ENCODE measurements around the gene SLC10A7.

Gene SLC10A7

DNA sequence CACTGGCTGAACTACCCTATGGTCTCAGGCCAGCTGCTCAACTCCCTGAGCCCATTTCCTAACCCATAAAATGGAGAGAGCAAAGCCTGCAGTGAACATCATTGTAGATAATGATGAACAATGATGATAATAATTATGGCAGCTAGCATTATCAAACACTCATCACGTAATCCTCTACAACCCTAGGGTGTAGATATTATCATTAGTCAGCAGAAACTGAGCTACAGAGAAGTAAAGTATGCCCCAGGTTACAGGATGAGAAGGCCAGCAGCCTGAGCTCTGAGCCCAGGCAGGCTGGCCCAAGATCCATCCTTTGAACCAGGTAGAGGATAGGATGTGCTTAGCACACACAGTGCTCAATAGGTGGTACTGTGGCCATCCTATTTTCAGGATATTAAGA is 264.2 kb downstream of the SLC10A7 start:
- no peak for DNase-seq (ENCODE audit: low spot score)

DNA sequence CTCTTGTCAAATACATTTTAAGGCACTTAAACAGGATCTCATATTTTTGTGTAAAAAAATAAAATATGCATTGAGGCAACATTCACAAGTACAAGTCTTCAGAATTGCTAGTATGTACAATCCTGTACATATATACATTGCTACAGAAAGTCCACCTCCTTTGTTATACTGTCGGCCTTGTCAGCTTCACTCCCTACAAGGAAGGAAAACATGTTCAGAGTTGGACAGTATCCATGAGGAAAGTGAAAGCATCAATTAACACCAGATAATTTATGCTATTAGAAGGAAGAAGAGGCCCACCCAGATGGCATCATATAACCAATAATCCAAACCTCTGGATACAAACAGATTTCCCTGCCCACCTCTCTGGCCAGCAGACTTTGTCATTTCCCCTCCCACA is 265.4 kb downstream of the SLC10A7 start:
- no peak for DNase-seq (ENCODE audit: low spot score)

- no peak for DNase-seq (ENCODE audit: low spot score)
These were observed 265.9 kb downstream of the SLC10A7 start for GRCh38 chr4:146255874-146256273.

- no peak for DNase-seq (ENCODE audit: low spot score)
These were observed 266.3 kb downstream of the SLC10A7 start for GRCh38 chr4:146255463-146255862.

GRCh38 chr4:146252969-146253611 is 268.6 kb downstream of the SLC10A7 start:
- DNase-seq (ENCODE audit: low spot score) = no peak

DNA sequence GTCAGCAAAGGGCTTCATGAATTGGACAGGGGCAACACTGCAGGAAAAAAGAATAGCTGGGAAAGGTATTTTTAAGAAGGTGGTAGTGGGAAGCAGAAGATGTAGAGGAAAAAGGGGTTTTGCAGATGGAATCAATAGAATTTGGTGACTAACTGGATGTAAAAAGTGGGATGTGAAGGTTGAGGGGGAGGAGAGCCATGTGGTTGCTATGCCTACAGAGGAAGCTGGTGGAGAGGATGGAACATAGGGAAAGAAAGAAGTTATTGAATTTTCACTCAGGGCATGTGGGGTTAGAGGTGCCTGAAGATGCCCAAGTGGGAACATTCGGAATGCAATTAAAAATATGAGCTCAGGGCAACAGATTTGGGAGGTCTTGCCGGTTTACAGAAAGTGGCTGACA is 274.4 kb downstream of the SLC10A7 start:
- no peak for DNase-seq (ENCODE audit: low spot score)

- DNase-seq (ENCODE audit: low spot score) = no peak
These were observed 275.4 kb downstream of the SLC10A7 start for GRCh38 chr4:146246381-146246780.

GRCh38 chr4:146245850-146246249 is 275.9 kb downstream of the SLC10A7 start:
- no peak for DNase-seq (ENCODE audit: low spot score)

- no peak for DNase-seq (ENCODE audit: low spot score)
These were observed 276.5 kb downstream of the SLC10A7 start for GRCh38 chr4:146245246-146245645.

DNA sequence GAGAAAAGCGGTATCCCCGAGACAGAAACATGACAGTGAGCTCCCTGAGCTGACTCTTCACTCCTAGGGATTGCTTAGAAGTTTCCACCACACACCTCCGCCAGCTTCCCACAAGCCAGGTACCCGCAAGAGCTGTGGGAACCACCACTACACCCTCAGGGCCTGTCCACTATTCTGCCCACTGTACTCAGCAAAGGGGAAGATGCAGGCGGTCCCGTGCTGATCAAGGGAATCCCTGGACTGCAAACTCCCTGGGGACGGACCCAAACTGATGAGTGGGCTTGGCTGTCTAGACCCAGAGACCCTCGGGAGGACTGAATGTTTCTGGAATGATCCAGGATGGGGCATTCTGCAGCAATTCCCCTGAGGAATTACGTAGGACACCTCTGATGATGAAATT is 277.2 kb downstream of the SLC10A7 start:
- no peak for DNase-seq (ENCODE audit: low spot score)

DNA sequence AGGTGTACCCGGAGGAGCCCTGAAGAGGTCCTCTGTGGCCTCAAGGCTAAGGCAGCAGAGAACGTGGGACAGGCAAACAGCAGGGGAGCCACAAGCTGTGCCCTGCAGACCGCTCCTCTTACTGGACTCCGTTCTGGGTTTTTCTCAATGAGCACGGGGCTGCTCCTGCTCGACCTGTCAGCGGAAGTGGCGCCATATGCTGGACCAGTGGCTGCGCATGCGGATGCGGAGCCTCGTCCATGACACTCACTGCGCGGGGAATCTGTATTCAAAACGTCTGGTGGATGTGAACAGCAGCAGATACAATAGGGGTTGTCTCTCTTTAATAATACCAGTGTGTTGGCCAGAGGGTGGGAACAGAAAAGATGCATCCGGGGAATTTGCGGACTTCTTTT is 277.9 kb downstream of the SLC10A7 start:
- no peak for DNase-seq (ENCODE audit: low spot score)

- no peak for DNase-seq (ENCODE audit: low spot score)
These were observed 278.4 kb downstream of the SLC10A7 start for GRCh38 chr4:146243141-146243882.

- DNase-seq (ENCODE audit: low spot score) = no peak
These were observed 283.6 kb downstream of the SLC10A7 start for GRCh38 chr4:146238107-146238506.

DNA sequence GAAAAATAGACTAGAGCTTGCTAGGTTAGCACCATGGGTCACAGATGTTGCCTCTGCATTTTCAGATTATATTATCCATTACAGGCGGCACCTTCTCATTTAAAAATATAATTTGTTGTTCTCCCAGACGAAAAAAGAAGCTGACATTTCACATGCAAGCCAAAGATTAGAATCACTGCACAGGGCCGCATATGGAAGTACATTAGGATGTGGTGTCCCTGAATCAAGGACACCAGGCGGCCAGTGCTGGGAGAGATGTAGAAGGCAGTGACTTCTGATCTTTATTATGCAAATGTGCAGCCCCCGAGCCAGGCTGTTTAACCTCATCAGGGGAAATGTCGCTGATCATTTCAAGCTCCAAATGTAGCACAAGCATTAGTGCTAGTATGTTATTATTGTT is 284.6 kb downstream of the SLC10A7 start:
- DNase-seq (ENCODE audit: low spot score) = no peak

- no peak for DNase-seq (ENCODE audit: low spot score)
These were observed 285.5 kb downstream of the SLC10A7 start for GRCh38 chr4:146236216-146236615.

DNA sequence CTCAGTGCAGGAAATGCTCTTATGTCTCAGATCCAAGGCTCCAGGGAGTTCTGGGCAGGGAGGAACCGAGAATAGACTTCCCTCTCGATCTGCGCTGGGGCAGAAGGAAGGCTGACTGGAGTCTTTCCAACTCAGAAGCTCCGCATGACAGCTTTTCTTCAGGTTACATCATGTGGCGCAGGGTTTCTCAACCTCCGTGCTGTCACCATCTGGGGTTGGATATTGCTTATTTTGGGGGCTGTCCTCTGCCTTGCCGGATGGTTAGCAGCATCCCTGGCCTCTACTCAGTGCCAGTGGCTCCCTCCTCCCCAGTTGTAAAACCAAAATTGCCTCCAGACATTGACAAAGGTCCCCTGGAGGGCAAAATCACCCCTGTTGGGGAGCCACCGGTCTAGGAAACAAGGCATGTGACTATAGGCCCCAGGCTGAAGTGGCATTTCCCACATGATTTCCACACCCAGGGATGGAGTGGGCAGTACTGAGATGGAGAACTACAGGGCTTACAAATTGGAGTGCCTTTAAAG is 286.0 kb downstream of the SLC10A7 start:
- DNase-seq (ENCODE audit: low spot score) = no peak

DNA sequence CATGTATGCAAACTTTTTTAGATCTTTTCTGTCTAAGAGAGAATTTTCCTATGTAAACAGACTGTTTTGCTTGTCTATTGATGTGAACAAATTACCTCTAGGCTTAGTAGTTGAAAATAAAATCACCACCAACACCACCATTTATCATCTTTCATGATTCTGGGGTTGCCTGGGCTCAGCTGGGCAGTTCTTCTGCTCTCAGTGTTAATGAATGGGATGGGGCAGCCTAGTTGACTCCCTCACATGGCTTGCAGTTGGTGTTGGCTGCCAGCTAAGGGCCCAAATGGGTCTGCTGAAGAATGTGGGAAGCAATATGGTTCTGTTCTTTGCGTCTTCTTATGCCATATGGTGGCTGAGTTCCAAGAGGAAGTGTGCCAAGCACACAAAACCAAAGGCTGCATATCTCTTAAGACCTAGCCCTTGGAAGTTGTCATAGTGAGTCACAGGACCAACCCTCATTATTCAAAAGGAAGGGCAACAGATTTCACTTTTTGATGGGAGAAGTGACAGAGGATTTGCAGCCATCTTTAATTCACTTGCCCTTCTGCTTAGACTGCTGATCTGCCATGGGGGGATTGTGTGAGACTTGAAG is 289.5 kb downstream of the SLC10A7 start:
- no peak for DNase-seq (ENCODE audit: low spot score)

DNA sequence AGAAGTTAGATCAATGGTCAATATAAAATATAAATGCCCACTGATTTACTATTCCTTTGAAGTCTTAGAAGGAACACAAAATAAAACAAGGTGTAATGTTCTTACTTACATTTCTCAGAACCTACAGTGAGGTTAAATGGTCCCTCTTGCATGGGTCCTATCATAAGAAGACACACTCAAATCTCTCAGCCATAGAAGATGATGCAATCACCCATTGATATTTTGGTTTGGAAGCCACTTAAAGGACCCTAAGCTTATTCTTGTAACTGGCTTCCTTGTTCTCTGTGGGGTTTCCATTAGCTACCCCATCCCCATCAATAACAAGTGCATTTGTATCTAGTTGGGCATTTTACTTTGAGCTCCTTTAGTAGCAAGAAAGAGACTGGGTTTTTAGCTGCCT is 292.3 kb downstream of the SLC10A7 start:
- DNase-seq (ENCODE audit: low spot score) = no peak

- no peak for DNase-seq (ENCODE audit: low spot score)
These were observed 297.3 kb downstream of the SLC10A7 start for GRCh38 chr4:146224326-146224966.

DNA sequence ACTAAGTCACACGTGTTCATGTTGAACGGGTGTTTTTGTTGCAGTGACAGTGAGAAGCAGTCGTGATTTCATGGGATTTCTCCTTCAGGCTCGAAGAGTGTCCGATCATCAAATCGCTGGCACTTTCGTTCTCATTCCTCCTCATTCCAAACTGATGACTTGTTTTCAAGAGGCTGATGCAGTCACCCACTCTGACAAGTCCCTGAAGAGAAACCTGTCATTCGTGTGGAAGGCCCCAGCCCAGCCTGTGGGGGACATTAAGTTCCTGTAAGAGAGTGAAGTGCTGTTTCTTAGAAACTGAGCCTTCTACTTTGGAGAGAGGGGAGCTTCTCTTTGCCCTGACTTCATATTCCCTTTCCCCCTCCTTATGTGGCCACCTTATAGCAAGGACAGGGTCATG is 299.4 kb downstream of the SLC10A7 start:
- DNase-seq (ENCODE audit: low spot score) = no peak

- DNase-seq (ENCODE audit: low spot score) = no peak
These were observed 307.5 kb downstream of the SLC10A7 start, which contains the start of gene REELD1 for GRCh38 chr4:146214238-146214637. TSS of gene REELD1 (plus strand) at chr4:146214538. CDS start at chr4:146216953, 2,415 bp downstream.

GRCh38 chr4:146212781-146213180 is 309.0 kb downstream of the SLC10A7 start:
- DNase-seq (ENCODE audit: low spot score) = no peak

DNA sequence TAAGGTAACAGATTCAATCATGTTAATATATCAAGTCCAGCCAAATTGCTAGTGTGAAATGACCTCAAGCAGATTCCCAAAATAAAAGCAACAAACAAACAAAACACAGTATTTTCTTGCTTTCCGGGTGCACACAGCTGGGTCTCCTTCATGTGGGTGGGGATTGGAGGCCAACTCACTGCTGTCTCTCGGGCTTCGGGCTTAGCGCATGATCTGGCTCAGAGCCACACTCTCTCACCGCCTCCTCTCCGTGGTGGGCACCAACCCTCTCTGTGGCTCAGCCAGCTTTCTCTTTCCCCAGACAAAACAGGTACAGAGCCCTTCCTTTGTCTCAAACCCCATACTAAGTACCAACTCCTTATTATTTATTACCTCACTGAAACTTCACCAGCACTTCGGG is 310.3 kb downstream of the SLC10A7 start:
- DNase-seq (ENCODE audit: low spot score) = no peak
